K562 (cell line): ENCODE results near the gene HES4. TPM values are rescaled to one million over a fixed set of nuclear protein-coding genes. Genes with fewer than 3 reads are reported as not detected.

Experiments
- ATAC-seq: fragments of 200-7000 bp; cut with Tn5 transposase; 3 replicates; pipeline ENCODE4 v1.9.1; 2020; ENCODE audit warnings: moderate library complexity
- BruUV-seq: library from RNA; stranded (reverse); fragments of 400-500 nt; replicated peaks from 2 replicates; lab custom pipeline; 2021; lab: Mats Ljungman, UMichigan
- CTCF ChIA-PET: fragments of 300-600 bp; formaldehyde crosslinking; extraction: SDS; loops from one replicate; lab custom pipeline; 2021; ENCODE audit warnings: low intra/inter-chr PET ratio; lab: Yijun Ruan, JAX
- POLR2A ChIA-PET: fragments of 300-600, 350-650 bp; sonication (Branson Sonifier 250); formaldehyde crosslinking; extraction: SDS; loops from one replicate; lab custom pipeline; 2021; ENCODE audit warnings: antibody characterized with exemption, inconsistent platforms; lab: Yijun Ruan, JAX
- DNase-seq, 4 experiments: peaks; one replicate each; pipeline versions ENCODE4 v3.0.0 to v3.0.0-alpha.2; 2011 to 2018; ENCODE audit warnings: low spot score in 3 of 4, mixed read lengths in 3 of 4; ENCODE audit errors: extremely low read depth in 1 of 4
- FAIRE-seq: peaks from 2 replicates; lab custom pipeline; 2011; peaks lifted over from hg19 to GRCh38; lab: Jason Lieb, UNC
- H2AFZ ChIP-seq: 2 replicates; pipeline ENCODE4 v1.6.0; 2011; ENCODE audit warnings: low read depth, low read length, control low read depth, inconsistent platforms
- H3K27ac ChIP-seq: fragments of 200-600 bp; 3 replicates; pipeline ENCODE4 v1.8.0; 2011; ENCODE audit warnings: low read depth, mild to moderate bottlenecking, control low read depth, inconsistent platforms, low read length, moderate library complexity, mixed read lengths; ENCODE audit errors: extremely low read depth
- H3K27me3 ChIP-seq, 2 experiments: fragments of 300-600 bp in 1 of 2; 2 replicates in 1 of 2; 3 replicates in 1 of 2; pipeline versions ENCODE4 v1.6.0 to v1.8.0; 2011; ENCODE audit warnings: inconsistent platforms in 2 of 2, low read length in 2 of 2, mild to moderate bottlenecking in 1 of 2, mixed read lengths in 1 of 2, moderate library complexity in 1 of 2; ENCODE audit not compliant: control insufficient read depth in 2 of 2, insufficient read depth in 2 of 2
- H3K36me3 ChIP-seq: fragments of 300-600 bp; 3 replicates; pipeline ENCODE4 v1.8.0; 2011; ENCODE audit warnings: mild to moderate bottlenecking, low read length, inconsistent platforms; ENCODE audit not compliant: control insufficient read depth, insufficient read depth
- H3K4me1 ChIP-seq, 2 experiments: fragments of 200-600 bp in 1 of 2; replicated peaks in 1 of 2; 2 replicates in 1 of 2; 3 replicates in 1 of 2; pipeline versions ENCODE4 v1.5.1 to v1.8.0; 2011; ENCODE audit warnings: inconsistent platforms in 2 of 2, low read length in 2 of 2, mild to moderate bottlenecking in 1 of 2, mixed read lengths in 1 of 2, moderate library complexity in 1 of 2; ENCODE audit not compliant: control insufficient read depth in 2 of 2, insufficient read depth in 2 of 2
- H3K4me2 ChIP-seq: 2 replicates; pipeline ENCODE4 v1.6.1; 2011; ENCODE audit warnings: low read length, control low read depth, inconsistent platforms, mixed read lengths; ENCODE audit not compliant: insufficient read depth
- H3K4me3 ChIP-seq: fragments of 200-600 bp; sonication (generic), shearing (Covaris generic); 2 replicates; pipeline ENCODE4 v1.5.1; 2016; ENCODE audit warnings: control low read depth, inconsistent platforms
- H3K79me2 ChIP-seq: fragments of 200-600 bp; 3 replicates; pipeline ENCODE4 v1.8.0; 2011; ENCODE audit warnings: low read length, inconsistent platforms; ENCODE audit not compliant: control insufficient read depth, insufficient read depth
- H3K9ac ChIP-seq, 2 experiments: 2 replicates each; pipeline versions ENCODE4 v1.6.0 to v1.6.1; 2011; ENCODE audit warnings: low read depth in 2 of 2, low read length in 2 of 2, control low read depth in 1 of 2, inconsistent platforms in 1 of 2, mild to moderate bottlenecking in 1 of 2, mixed read lengths in 1 of 2; ENCODE audit not compliant: insufficient read depth in 1 of 2
- H3K9me1 ChIP-seq: one replicate; pipeline ENCODE4 v1.6.0; 2011; ENCODE audit warnings: inconsistent platforms, mild to moderate bottlenecking, low read length, moderate library complexity; ENCODE audit not compliant: control insufficient read depth, insufficient read depth
- H3K9me3 ChIP-seq: replicated peaks from 2 replicates; pipeline ENCODE4 v1.5.1; 2011; ENCODE audit warnings: low read depth, low read length, inconsistent platforms; ENCODE audit not compliant: control insufficient read depth, insufficient read depth
- H4K20me1 ChIP-seq: replicated peaks from 2 replicates; pipeline ENCODE4 v1.6.1; 2011; ENCODE audit warnings: low read length, inconsistent platforms, mixed read lengths; ENCODE audit not compliant: control insufficient read depth, insufficient read depth
- ATF6 ChIP-seq: sonication (generic); formaldehyde crosslinking; IDR thresholded peaks from 2 replicates; pipeline ENCODE4 v1.4.0; 2020; ENCODE audit warnings: mild to moderate bottlenecking, missing genetic modification reagents
- DMBX1 ChIP-seq: fragments of 250-450 bp; sonication (Bioruptor Pico); IDR thresholded peaks from 2 replicates; pipeline ENCODE4 v1.8.0; 2022; ENCODE audit warnings: inconsistent platforms, mild to moderate bottlenecking, moderate library complexity, borderline replicate concordance
- KLF1 ChIP-seq: fragments of 450-650 bp; IDR thresholded peaks from 2 replicates; pipeline ENCODE4 v1.6.1; 2016; ENCODE audit warnings: missing genetic modification characterization, missing compliant biosample characterization
- MYC ChIP-seq, 2 experiments: fragments of 250-450 bp in 1 of 2; sonication (Bioruptor Pico) in 1 of 2; IDR thresholded peaks; 2 replicates each; pipeline versions ENCODE4 v1.5.1 to v1.6.1; 2012 to 2021; ENCODE audit warnings: low read depth in 2 of 2, borderline replicate concordance in 1 of 2, improper control_type of control experiment in 1 of 2, low read length in 1 of 2, mild to moderate bottlenecking in 1 of 2, moderate library complexity in 1 of 2
- POLR2AphosphoS2 ChIP-seq: IDR thresholded peaks from 2 replicates; pipeline ENCODE4 v1.6.1; 2012; ENCODE audit warnings: low read length, improper control_type of control experiment
- PREB ChIP-seq: sonication (generic); formaldehyde crosslinking; IDR thresholded peaks from 2 replicates; pipeline ENCODE4 v1.8.1; 2023; ENCODE audit warnings: mild to moderate bottlenecking, missing genetic modification reagents
- RBFOX2 ChIP-seq: fragments of 200-400 bp; formaldehyde crosslinking; IDR thresholded peaks from 2 replicates; pipeline ENCODE4 v1.6.1; 2017; ENCODE audit warnings: low read depth, mild to moderate bottlenecking, low read length, moderate library complexity
- TAF15 ChIP-seq: fragments of 200-400 bp; formaldehyde crosslinking; IDR thresholded peaks from 2 replicates; pipeline ENCODE4 v1.6.1; 2017; ENCODE audit warnings: mild to moderate bottlenecking, low read depth, low read length, moderate library complexity
- TAF7 ChIP-seq: fragments of 450-650 bp; IDR thresholded peaks from 2 replicates; pipeline ENCODE4 v1.6.1; 2016; ENCODE audit warnings: missing genetic modification characterization, missing compliant biosample characterization
- TAL1 ChIP-seq: fragments of 450-650 bp; IDR thresholded peaks from 2 replicates; pipeline ENCODE4 v1.6.1; 2016; ENCODE audit warnings: mild to moderate bottlenecking
- ZBTB33 ChIP-seq: sonication (generic); formaldehyde crosslinking; IDR thresholded peaks from 2 replicates; pipeline ENCODE4 v1.8.1; 2023; ENCODE audit warnings: mild to moderate bottlenecking, missing genetic modification reagents
- ZFX ChIP-seq: sonication (generic); formaldehyde crosslinking; IDR thresholded peaks from 2 replicates; pipeline ENCODE4 v1.8.0; 2022; ENCODE audit warnings: mild to moderate bottlenecking, missing genetic modification reagents, moderate library complexity
- ZNF121 ChIP-seq: sonication (generic); formaldehyde crosslinking; conservative IDR thresholded peaks from 2 replicates; pipeline ENCODE4 v1.8.0; 2022; ENCODE audit warnings: missing genetic modification reagents
- ZNF584 ChIP-seq: fragments of 200-800 bp; sonication (Bioruptor generic); IDR thresholded peaks from 2 replicates; pipeline ENCODE4 v1.6.1; 2016; ENCODE audit warnings: low read depth, mild to moderate bottlenecking, missing genetic modification characterization, missing compliant biosample characterization
- ZSCAN32 ChIP-seq: fragments of 450-650 bp; formaldehyde crosslinking; IDR thresholded peaks from 2 replicates; pipeline ENCODE4 v1.4.0; 2020; ENCODE audit warnings: mild to moderate bottlenecking, moderate library complexity
- WGBS: fragments of 100-300 bp; shearing (Covaris generic); methylation state at CpG from one replicate; pipeline ENCODE4 v1.1.6; 2016; ENCODE audit warnings: low coverage, mixed read lengths; ENCODE audit not compliant: insufficient coverage; ENCODE audit errors: missing lambda C conversion rate; 5-methylcytosine and 5-hydroxymethylcytosine counted together
- in situ Hi-C: fragments of 300-500 bp; cut with MboI; formaldehyde crosslinking; loops from 4 replicates; pipeline ENCODE4 v1.15.0; 2018; ENCODE audit warnings: inconsistent platforms, mixed read lengths
- intact Hi-C: fragments of 100-400 bp; cut with micrococcal nuclease; formaldehyde crosslinking; loops from 2 replicates; pipeline ENCODE4 v1.14.2; 2022
- polyA plus RNA-seq, 8 experiments: library from polyadenylated mRNA; depleted of rRNA in 4 of 8; stranded (reverse) in 5 of 8; unstranded in 3 of 8; fragments of >200 nt; fragmentation: Nextera tagmentation in 2 of 8; fragmentation: Illumina TruSeq in 1 of 8; extraction: Ambion mirVana in 2 of 8; extraction: Trizol in 1 of 8; gene quantifications; 2 replicates each; pipeline versions ENCODE4 v1.2.1 to v1.2.3, GENCODE V29; 2011 to 2014; ENCODE audit warnings: inconsistent platforms in 1 of 8, missing spikeins in 1 of 8
- total RNA-seq, 7 experiments: library from RNA; depleted of rRNA in 6 of 7; stranded (reverse); fragments of >200 nt in 6 of 7; fragmentation: Illumina TruSeq in 2 of 7; extraction: Trizol in 2 of 7; gene quantifications; 2 replicates each; pipeline versions ENCODE4 v1.2.1 to v1.2.3, GENCODE V29; 2011 to 2021; ENCODE audit warnings: low replicate concordance in 1 of 7

Gene HES4
- total and polyA plus RNA-seq, 9 of the 15 experiments (the other 6 are each of a cell fraction or from before 2014, with no cell fraction given): 0.21 to 43.7 (median 5.3) TPM; not detected in 2

- CTCF ChIA-PET: interaction anchor here (0.8 kb wide), 1 partner anchor 58 kb away, joined by 4 read pairs; no protein-coding TSS in a partner anchor
- no TSS peak for BruUV-seq
- no peaks in the 10 kb centered on the region for H3K27me3 ChIP-seq
- ATAC-seq (no peak), DNase-seq (no peak), FAIRE-seq (no peak)
- peaks cover 44% of the 10 kb centered on the region; the same call in 2 of the 3 replicates for H3K36me3 ChIP-seq
- intact Hi-C loops (no loop called here), in situ Hi-C loops (no loop called here)
- H3K27ac ChIP-seq: no peak overlapping the region
- H3K9me1 ChIP-seq: no peaks in the 10 kb centered on the region
- H2AFZ ChIP-seq: no peak overlapping the region
- H3K4me1 ChIP-seq: peaks cover 24 to 87% of the 10 kb centered on the region in 2 experiments
- WGBS: 95% methylated on average over 30 of the region's 57 CpGs
- no peak overlapping the region for H3K9ac ChIP-seq
- no peak overlapping the region for H3K4me2 ChIP-seq
- H3K79me2 ChIP-seq: peaks cover 28% of the 10 kb centered on the region
- POLR2A ChIA-PET: no interaction called here
- H4K20me1 ChIP-seq: peaks cover 5% of the 10 kb centered on the region
- H3K4me3 ChIP-seq: no peak overlapping the region
- H3K9me3 ChIP-seq: no peaks in the 10 kb centered on the region
- TF ChIP-seq ZBTB33 (CRISPR knock-in tag) (0 out of 2 replicates have a peak, but pooled peaks have one; percentile 75), ZNF121 (CRISPR knock-in tag) (0 out of 2 replicates have a peak, but pooled peaks have one; percentile 3), TAF7 (no peak), DMBX1 (CRISPR knock-in tag) (no peak), MYC (IDR thresholded peaks at IDR 0.05; ENCODE audit: low read depth, low read length) (no peak), MYC (CRISPR knock-in tag; IDR thresholded peaks at IDR 0.05; ENCODE audit: borderline replicate concordance, low read depth) (no peak), TAL1 (no peak), PREB (CRISPR knock-in tag) (no peak), POLR2AphosphoS2 (no peak), ZSCAN32 (no peak), KLF1 (no peak), TAF15 (no peak), RBFOX2 (peak; percentile 43; the same call in 1 of the 2 replicates), ZFX (no peak), ATF6 (no peak), ZNF584 (no peak)
Measured at GRCh38 chr1:962381-963300, 37.3 kb downstream of the HES4 start.
